NCI-H446 (cell line): ENCODE data around the gene SGCA.
A peak's percentile ranks its signal among the peaks of the same experiment; 100 is the strongest.

ENCODE experiments used
- DNase-seq, 2 experiments: peaks; one replicate each; lab custom pipeline; 2025; lab: John Stamatoyannopoulos, UW

SGCA gene

DNA sequence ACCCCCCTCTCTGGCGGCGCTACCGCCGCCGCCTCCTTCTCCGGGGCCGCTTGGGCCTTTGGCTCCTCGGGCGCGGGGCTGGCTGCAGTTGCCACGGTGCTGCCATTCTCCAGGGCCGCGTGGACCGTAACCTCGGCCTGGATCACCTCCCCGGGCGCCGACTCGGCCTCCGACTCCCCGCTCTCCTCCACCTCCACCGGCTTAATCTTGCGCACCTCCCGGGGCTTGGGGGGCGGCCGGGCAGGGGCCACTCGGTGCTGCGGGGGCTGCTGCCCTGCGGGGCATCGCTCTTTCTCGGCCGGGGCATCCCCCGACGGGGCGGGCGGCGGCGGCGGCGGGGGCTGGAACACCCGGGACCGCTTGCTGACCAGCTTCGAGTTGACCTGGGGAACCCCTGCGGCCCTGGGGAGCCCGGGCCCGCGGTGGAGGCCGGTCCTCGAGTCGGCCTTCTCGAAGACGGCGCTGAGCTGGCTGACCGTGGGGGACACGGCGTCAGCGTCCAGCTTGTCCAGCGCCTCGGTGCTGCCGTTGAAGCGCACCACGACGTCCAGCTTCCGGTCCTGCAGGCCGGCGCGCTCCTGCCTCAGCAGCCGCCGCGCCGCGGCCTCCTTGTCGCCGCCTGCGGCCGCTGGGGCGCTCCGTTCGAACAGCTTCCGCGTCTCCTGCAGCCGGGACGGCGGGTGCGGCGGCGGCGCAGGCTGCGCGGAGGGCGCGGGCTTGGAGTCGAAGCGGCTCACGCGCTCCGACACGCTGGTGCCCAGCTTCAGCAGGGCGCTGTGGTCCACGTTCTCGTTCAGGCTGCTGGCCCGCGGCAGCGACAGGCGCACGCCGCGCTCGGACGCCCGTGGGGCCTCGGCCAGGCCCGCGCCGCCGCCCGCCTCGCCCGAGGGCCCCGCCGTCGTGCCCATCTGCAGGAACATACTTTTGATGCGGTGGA is 16.1 kb upstream of the SGCA start:
- peak in 1 of 2 experiments; percentile 19 for DNase-seq

DNA sequence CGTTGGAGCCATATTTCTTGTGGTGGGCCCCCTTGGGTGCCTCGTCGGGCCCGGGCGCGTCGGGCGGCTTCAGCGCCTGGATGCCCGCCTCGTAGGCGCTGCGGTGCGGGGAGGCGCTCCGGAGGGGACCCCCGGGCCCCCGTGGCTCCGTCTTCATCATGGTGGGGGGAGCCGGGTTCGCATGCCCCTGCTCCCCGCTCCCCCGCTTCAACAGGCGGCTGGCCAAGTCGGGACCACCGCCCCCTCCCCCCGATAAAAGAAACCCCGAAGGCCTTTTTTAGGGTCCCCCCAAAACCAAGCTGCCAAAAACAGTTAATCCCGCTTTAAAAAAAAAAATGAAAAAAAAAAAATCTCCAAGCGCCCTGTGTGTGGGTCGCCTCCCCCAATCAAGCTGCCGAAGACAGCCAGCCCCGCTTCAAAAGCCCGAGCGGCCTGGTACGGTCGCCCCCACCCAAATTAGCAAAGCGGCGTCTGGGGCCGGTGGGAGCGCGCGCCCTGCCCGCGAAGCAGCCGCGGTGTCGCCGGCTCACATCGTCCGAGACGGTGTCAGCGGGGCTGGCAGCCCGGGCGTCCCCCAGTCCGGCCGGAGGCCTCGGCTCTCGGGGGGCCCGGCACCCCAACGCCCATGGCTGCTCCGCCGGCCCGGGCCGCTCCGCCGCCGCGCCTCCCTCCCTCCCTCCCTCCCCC is 15.3 kb upstream of the SGCA start, which contains the start of gene PPP1R9B:
PPP1R9B (minus strand) TSS at position 324 of the 687 bp plus-strand sequence; CDS start at position 160, 164 bp downstream.
- DNase-seq: no peak

GRCh38 chr17:50151041-50151936 is 14.5 kb upstream of the SGCA start:
- peak; percentile 75 to 90 for DNase-seq

- DNase-seq: peak; percentile 62 to 78
Measured at GRCh38 chr17:50151937-50152547, 13.8 kb upstream of the SGCA start.

- DNase-seq: no peak
Measured at GRCh38 chr17:50152736-50153135, 13.1 kb upstream of the SGCA start.

DNA sequence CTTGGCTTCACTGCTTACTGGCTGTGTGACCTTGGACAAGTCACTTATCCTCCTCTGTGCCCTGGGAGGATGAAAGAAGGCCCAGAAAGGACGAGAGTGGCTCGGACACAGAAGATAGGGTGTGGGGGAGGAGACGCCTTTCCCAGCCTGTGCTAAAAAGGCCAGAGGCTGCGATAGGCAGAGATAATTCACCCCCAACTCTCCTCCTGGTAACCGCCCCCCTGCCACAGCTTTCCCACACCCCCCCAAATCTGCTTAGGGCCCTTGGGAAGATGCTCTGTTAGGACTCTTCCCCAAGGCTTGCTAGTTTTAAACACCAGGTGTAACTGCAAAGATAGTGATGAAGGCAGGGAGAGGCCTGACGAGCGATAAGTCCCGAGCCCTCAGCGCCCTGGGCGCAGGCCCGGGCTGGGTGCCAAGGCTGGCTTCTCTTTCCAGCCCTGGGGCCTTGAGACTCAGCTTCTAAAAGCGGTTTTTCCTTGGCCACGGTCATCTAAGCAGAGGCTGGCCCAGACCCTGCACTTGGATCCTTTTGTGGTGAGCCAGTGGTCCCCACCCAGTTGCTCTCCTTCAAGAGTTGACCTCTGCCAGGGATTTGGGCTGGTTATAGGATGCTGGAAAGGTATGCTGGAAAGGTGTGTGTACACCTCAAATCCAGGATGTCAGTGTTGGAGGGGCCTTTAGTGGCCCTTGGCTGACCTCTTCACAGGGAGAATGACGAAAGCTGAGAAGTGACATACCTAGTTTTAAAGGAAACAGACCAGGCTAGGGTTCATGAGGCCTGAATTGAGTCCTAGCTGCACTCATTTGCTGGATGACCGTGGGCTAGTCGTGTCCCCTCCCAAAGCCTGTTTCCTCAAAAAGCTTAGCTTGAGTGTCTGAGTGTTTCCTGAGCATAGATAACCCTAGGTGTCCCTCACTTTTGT is 11.9 kb upstream of the SGCA start:
- no peak for DNase-seq

DNA sequence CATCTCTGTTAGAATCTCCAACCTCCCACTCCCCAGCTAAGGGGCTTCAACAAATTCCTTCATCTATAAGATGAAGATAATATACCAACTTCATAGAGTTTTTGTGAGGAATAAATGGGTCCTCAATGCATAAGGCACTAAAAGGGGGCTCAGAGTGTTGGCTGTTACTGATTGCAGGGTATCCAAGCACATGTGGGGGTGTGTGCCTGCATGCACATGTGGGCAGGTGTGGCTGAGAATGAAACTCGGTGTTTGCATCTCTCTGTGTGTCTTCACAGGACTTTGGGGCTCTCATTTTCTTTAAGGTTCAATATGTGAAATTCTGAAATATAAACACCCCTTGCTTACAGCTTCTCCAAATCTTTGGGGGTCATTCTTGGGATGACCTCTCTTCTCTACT is 11.2 kb upstream of the SGCA start:
- DNase-seq: no peak

- no peak for DNase-seq
Measured at GRCh38 chr17:50155115-50155819, 10.5 kb upstream of the SGCA start.

GRCh38 chr17:50157891-50158290 is 7.9 kb upstream of the SGCA start:
- no peak for DNase-seq

GRCh38 chr17:50161023-50161910 is 4.5 kb upstream of the SGCA start:
- DNase-seq: peak; percentile 78 to 95

DNA sequence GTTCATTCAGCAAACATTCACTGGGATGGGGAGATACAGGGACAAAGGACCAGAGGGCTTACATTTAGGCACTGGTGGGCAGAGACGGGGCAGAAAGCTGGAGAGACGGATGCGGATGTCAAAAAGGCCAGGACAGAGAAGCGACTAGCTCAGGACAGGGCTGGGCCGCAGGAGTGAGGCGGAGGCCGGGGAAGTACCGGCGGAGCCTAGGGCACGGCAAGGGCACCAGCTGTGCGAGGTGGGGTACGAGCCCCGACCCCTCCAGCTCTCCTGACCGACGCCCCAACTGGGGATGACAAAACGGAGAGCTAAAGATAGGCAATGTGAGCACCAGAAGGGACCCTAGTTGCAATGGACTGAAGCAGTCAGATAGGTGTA is 3.9 kb upstream of the SGCA start:
- no peak for DNase-seq

DNA sequence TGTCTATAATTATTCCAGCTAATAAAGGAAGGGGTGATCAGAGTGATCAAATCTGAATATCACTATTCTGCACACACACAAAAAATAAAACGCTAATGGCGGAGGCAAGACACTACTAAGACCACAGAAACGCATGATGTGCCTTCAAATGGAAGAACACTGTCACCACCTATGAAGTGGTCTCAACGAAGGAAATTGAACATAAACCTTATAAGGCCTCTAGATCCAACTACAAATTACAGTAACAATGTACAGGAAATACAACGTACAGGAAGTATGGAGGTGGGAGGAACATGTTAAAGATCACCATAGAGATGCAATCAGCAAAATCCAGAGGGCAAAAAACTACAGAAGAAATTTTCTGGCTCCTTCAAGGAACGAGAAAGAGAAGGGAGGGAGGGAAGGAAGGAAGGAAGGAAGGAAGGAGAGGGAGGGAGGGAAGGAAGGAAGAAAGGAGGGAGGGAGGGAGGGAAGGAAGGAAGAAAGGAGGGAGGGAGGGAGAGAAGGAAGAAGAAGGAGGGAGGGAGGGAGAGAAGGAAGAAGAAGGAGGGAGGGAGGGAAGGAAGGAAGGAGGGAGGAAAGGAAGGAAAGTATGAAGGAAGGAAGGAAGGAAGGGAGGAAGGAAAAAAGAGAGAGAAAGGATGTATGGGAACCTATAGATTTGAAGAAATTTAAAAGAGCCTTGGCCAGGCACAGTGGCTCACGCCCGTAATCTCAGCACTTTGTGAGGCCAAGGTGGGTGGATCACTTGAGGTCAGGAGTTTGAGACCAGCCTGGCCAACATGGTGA is 3.1 kb upstream of the SGCA start:
- no peak for DNase-seq

- no peak for DNase-seq
Measured at GRCh38 chr17:50163843-50164696, 1.7 kb upstream of the SGCA start.

DNA sequence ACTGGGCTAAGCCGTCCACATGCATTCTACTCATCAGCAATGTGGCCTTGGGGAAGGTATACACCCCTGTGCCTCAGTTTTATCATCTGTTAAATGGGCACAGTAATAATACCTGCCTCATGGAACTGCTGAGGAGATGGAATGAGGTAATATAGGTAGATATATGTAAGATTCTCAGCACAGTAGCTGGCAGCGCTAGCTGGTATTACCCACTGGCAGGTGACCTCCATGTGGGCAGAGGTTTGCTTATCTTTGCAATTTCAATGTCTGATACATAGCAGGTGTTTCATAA is 1.2 kb upstream of the SGCA start:
- no peak for DNase-seq

DNA sequence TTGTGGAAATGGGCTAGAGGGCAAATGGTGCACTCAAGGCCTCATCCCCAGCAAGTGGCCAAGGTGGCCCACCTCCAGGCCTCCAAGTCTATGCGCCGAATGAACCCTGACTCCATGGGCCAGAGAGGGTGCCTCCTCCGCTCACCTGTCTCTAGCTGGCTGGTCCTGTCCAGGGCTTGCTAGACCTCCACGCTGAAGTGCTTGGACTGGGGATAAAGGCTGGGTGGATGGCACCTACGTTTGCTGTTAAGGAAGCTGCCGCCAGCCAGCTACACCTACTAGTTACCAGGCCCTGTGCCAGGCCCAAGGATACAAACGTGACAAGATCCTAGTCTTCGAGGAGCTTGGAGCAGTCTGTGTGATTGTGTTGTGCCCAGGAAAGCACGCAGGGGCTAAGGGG is 739 bp upstream of the SGCA start:
- no peak for DNase-seq

DNA sequence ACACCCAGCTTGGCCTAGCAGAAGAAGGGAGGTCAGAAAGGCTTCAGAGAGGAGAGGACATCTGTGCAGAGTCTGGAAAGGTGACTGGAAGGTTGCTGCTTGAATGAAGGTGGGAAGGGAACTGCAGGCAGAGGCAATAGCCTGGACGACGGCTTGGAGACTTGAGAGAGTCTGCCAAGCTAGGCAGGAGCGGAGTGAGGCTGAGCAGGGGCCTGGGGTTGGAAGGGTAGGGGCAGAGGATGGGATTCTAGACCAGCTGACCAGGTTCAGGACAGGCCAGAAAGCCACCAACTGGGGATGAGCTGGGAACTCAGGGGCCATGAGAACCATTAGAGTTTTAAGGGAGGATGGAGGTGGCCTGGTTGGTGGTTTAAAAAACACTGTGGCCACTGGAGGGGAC is 339 bp upstream of the SGCA start:
- no peak for DNase-seq

DNA sequence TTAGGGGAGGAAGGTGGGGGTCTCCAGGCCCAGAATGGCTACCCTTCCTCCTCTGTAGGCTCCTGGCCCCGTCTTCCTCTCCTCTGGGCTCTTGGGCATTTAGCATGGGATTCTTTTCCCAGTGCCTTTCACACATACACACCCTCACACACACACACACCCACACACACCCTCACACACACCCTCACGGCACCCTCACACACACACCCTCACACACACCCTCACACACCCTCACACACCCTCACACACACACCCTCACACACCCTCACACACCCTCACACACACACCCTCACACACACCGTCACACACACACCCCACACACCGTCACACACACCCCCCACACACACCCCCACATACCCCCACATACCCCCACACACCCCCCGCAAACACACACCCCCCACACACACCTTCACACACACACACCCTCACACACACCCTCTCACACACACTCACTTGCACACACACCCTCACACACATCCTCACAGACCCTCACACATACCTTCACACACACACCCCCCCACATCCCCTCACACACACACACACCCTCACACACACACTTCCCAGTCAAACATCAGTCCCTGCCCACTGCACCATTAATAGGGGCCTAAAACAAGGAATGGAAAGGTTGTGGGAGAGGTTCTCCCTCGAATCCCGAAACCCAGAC is 845 bp downstream of the SGCA start:
- DNase-seq: no peak
